HEK293 (cell line): ENCODE results near the gene UBALD1.

Experiments used
- CTCF ChIA-PET: fragments of 350-600 bp; formaldehyde crosslinking; extraction: SDS; loops from one replicate; lab custom pipeline; 2021; ENCODE audit warnings: antibody characterized with exemption; lab: Yijun Ruan, JAX
- POLR2A ChIA-PET: fragments of 300-600 bp; formaldehyde crosslinking; extraction: SDS; loops from one replicate; lab custom pipeline; 2020; ENCODE audit warnings: antibody characterized with exemption, inconsistent platforms; lab: Yijun Ruan, JAX
- H3K27ac ChIP-seq: fragments of 200-500 bp; sonication (Bioruptor generic); 2 replicates; pipeline ENCODE4 v1.5.1; 2014; ENCODE audit warnings: low read depth, low read length, control low read depth, inconsistent platforms; ENCODE audit errors: extremely low read depth
- H3K36me3 ChIP-seq, 2 experiments: fragments of 200-500 bp in 1 of 2; sonication (Bioruptor generic) in 1 of 2; 1 replicate in 1 of 2; 2 replicates in 1 of 2; pipeline ENCODE4 v1.5.1; 2014 to 2017; ENCODE audit warnings: inconsistent platforms in 2 of 2, low read length in 2 of 2; ENCODE audit not compliant: control insufficient read depth in 2 of 2, insufficient read depth in 1 of 2
- H3K4me1 ChIP-seq: fragments of 200-500 bp; sonication (Bioruptor generic); 2 replicates; pipeline ENCODE4 v1.5.1; 2014; ENCODE audit warnings: mild to moderate bottlenecking, low read length, inconsistent platforms; ENCODE audit not compliant: control insufficient read depth, insufficient read depth
- H3K4me3 ChIP-seq: 2 replicates; pipeline ENCODE4 v1.5.1; 2011; ENCODE audit warnings: low read depth, mild to moderate bottlenecking, control low read depth, low read length, moderate library complexity
- H3K9me3 ChIP-seq: fragments of 200-500 bp; sonication (Bioruptor generic); 2 replicates; pipeline ENCODE4 v1.5.1; 2014; ENCODE audit warnings: low read depth, low read length, inconsistent platforms; ENCODE audit not compliant: control insufficient read depth, insufficient read depth
- ZFHX2 ChIP-seq: fragments of 450-650 bp; formaldehyde crosslinking; conservative IDR thresholded peaks from 2 replicates; pipeline ENCODE4 v1.5.1; 2016; ENCODE audit warnings: missing biosample characterization, missing genetic modification characterization
- ZIC2 ChIP-seq: fragments of 450-650 bp; formaldehyde crosslinking; IDR thresholded peaks from 2 replicates; pipeline ENCODE4 v1.5.1; 2016; ENCODE audit warnings: missing biosample characterization, missing genetic modification characterization
- ZNF202 ChIP-seq: fragments of 450-650 bp; formaldehyde crosslinking; IDR thresholded peaks from 2 replicates; pipeline ENCODE4 v1.5.1; 2016; ENCODE audit warnings: missing biosample characterization, missing genetic modification characterization, borderline replicate concordance
- ZNF600 ChIP-seq: fragments of 450-650 bp; formaldehyde crosslinking; IDR thresholded peaks from 2 replicates; pipeline ENCODE4 v1.5.1; 2016; ENCODE audit warnings: missing biosample characterization, missing genetic modification characterization
- ZNF623 ChIP-seq: fragments of 450-650 bp; formaldehyde crosslinking; IDR thresholded peaks from 2 replicates; pipeline ENCODE4 v1.5.1; 2016; ENCODE audit warnings: missing biosample characterization, missing genetic modification characterization
- ZNF677 ChIP-seq: fragments of 450-650 bp; IDR thresholded peaks from 2 replicates; pipeline ENCODE4 v1.5.0; 2018; ENCODE audit warnings: missing biosample characterization, mild to moderate bottlenecking, missing genetic modification characterization, moderate library complexity
- ZNF830 ChIP-seq: fragments of 450-650 bp; IDR thresholded peaks from 2 replicates; pipeline ENCODE4 v1.5.0; 2018; ENCODE audit warnings: missing biosample characterization, missing genetic modification characterization, low read depth, mild to moderate bottlenecking, moderate library complexity
- TF ChIP-seq, protein P1 (sequence below): fragments of 450-650 bp; formaldehyde crosslinking; IDR thresholded peaks from 2 replicates; pipeline ENCODE4 v1.5.1; 2016; ENCODE audit warnings: missing biosample characterization, missing genetic modification characterization, low read depth
- TF ChIP-seq, protein P2 (sequence below): fragments of 450-650 bp; formaldehyde crosslinking; IDR thresholded peaks from 2 replicates; pipeline ENCODE4 v1.5.1; 2017; ENCODE audit warnings: missing biosample characterization, missing genetic modification characterization
- TF ChIP-seq, protein P3 (sequence below): fragments of 450-650 bp; formaldehyde crosslinking; IDR thresholded peaks from 2 replicates; pipeline ENCODE4 v1.5.1; 2016; ENCODE audit warnings: missing biosample characterization, missing genetic modification characterization
- TF ChIP-seq, protein P4 (sequence below): fragments of 450-650 bp; formaldehyde crosslinking; IDR thresholded peaks from 2 replicates; pipeline ENCODE4 v1.5.0; 2017; ENCODE audit warnings: missing biosample characterization, missing genetic modification characterization, borderline replicate concordance

UBALD1 gene

DNA sequence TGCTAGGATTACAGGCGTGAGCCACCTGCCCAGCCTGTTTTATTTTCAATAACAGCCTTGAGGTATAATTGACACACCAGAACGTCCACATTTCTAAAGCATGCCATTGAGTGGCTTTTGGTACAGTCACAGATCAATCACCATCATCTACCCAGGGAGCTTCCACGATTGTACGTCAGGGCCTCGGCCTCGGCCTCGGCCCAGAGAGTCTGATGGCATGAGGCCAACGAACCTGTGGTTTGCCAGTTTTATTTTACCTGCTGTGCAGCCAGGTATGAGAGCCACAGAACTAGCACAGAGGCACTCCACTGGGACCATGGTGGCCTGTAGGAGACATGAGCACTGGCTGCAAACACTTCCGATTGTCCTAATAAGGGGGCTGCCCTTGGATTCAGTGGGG, 8.3 kb downstream of the UBALD1 start (continued):
- TF ChIP-seq, protein P1, sequence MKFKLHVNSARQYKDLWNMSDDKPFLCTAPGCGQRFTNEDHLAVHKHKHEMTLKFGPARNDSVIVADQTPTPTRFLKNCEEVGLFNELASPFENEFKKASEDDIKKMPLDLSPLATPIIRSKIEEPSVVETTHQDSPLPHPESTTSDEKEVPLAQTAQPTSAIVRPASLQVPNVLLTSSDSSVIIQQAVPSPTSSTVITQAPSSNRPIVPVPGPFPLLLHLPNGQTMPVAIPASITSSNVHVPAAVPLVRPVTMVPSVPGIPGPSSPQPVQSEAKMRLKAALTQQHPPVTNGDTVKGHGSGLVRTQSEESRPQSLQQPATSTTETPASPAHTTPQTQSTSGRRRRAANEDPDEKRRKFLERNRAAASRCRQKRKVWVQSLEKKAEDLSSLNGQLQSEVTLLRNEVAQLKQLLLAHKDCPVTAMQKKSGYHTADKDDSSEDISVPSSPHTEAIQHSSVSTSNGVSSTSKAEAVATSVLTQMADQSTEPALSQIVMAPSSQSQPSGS (tag by site-specific recombination), result no peak
- TF ChIP-seq, all 188 proteins: peak for 0

DNA sequence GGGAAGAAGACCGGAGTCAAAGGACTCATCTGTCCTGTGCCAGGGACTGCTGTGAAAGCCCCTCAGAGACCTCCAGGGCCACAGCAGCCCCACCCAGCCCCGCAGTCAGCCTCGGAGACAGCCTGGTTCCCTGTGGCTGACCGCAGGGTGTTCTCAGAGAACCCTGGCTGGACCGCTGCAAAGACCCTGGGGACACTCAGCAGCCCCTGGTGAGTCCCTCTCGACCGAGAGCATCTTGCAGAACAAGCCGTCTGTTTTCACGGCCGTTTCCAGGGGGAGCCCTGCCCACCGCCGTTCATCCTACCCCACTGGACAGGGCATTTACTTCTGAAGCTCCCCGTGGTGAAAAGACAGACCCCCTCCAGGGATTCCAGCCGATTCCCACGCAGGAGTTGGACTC, 10.3 kb downstream of the UBALD1 start:
- CTCF ChIA-PET, result no interaction called here
- Histone ChIP-seq H3K27ac (no peak overlapping the region), H3K9me3 (no peaks in the 10 kb centered on the region), H3K36me3 (peaks cover 0 to 20% of the 10 kb centered on the region in 2 experiments; a peak in 1 of 3 replicates), H3K4me3 (no peak overlapping the region), H3K4me1 (no peaks in the 10 kb centered on the region)
- no peak for TF ChIP-seq ZNF677
- TF ChIP-seq ZIC2, result peak; percentile 57
- POLR2A ChIA-PET, result no interaction called here

DNA sequence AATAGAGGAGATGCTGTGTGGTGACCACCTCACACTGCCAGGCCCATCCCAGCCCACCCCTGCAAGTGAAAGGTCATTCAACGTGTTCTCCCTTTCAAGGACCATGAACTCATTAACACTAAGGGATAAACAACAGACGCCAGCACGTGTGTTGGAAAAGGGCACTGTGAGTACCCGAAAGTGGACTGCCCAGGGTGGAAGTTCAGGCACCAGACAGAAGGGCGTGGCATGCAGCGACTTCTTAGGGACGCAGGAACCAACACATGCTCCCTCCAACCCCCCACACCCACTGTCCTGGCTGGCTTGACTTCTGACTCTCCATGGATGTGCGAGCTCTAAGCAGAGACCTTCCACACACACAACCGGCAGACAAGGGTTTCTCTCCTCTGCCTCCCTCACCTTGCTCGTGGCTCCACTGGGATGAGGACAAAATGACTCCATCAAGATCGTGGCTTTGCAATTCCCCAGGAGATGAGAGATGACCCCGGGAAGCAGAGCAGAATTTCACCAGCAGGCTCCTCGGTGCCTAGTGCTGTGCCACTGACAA, 11.0 kb downstream of the UBALD1 start:
- ChIA-PET CTCF (interaction anchor here (0.6 to 1.2 kb wide), 2 partner anchors 20 to 1576 kb away, joined by 3 to 4 read pairs; partner anchors contain the start of gene MGRN1), POLR2A (no interaction called here)
- H3K9me3 ChIP-seq, result no peaks in the 10 kb centered on the region
- peak; percentile 58 for TF ChIP-seq ZNF600
- TF ChIP-seq, protein P2, sequence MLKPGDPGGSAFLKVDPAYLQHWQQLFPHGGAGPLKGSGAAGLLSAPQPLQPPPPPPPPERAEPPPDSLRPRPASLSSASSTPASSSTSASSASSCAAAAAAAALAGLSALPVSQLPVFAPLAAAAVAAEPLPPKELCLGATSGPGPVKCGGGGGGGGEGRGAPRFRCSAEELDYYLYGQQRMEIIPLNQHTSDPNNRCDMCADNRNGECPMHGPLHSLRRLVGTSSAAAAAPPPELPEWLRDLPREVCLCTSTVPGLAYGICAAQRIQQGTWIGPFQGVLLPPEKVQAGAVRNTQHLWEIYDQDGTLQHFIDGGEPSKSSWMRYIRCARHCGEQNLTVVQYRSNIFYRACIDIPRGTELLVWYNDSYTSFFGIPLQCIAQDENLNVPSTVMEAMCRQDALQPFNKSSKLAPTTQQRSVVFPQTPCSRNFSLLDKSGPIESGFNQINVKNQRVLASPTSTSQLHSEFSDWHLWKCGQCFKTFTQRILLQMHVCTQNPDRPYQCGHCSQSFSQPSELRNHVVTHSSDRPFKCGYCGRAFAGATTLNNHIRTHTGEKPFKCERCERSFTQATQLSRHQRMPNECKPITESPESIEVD (tag by site-specific recombination), result no peak
- H3K4me3 ChIP-seq, result no peak overlapping the region
- H3K4me1 ChIP-seq, result no peaks in the 10 kb centered on the region
- H3K36me3 ChIP-seq, result peaks cover 0 to 15% of the 10 kb centered on the region in 2 experiments; a peak in 1 of 3 replicates
- H3K27ac ChIP-seq, result no peak overlapping the region

DNA sequence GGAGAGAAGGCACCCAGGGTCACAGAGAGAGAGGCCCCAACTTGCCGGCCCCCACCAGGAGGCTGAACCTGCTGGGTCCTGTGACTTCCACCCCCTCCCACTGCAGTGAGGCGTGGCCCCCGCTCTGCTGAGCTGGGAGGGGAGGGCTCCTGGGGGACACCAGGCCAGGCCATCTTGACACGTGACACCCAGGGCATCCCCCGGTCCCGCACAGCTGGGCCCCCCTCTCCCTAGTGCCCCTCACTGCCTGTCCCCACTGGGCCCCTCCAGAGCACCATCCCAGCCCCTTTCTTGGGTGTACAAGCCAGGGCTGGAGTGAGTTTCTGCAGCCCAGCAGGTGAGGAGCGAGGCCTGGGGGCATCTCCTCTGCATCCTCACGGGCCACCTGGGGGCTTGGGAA, 12.4 kb downstream of the UBALD1 start:
- Histone ChIP-seq H3K4me1 (no peaks in the 10 kb centered on the region), H3K27ac (no peak overlapping the region), H3K36me3 (peaks cover 0 to under 1% of the 10 kb centered on the region in 2 experiments; a peak in 1 of 3 replicates), H3K4me3 (no peak overlapping the region), H3K9me3 (no peaks in the 10 kb centered on the region)
- no peak for TF ChIP-seq ZNF623 (tag by site-specific recombination)
- TF ChIP-seq ZNF202 (tag by site-specific recombination), result no peak
- TF ChIP-seq ZIC2, result peak; percentile 91
- peak; percentile 30; the same call in 1 of the 2 replicates for TF ChIP-seq ZFHX2 (tag by site-specific recombination)
- TF ChIP-seq, protein P3, sequence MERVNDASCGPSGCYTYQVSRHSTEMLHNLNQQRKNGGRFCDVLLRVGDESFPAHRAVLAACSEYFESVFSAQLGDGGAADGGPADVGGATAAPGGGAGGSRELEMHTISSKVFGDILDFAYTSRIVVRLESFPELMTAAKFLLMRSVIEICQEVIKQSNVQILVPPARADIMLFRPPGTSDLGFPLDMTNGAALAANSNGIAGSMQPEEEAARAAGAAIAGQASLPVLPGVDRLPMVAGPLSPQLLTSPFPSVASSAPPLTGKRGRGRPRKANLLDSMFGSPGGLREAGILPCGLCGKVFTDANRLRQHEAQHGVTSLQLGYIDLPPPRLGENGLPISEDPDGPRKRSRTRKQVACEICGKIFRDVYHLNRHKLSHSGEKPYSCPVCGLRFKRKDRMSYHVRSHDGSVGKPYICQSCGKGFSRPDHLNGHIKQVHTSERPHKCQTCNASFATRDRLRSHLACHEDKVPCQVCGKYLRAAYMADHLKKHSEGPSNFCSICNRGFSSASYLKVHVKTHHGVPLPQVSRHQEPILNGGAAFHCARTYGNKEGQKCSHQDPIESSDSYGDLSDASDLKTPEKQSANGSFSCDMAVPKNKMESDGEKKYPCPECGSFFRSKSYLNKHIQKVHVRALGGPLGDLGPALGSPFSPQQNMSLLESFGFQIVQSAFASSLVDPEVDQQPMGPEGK (tag by site-specific recombination), result 0 out of 2 replicates have a peak, but pooled peaks have one; percentile 31
- TF ChIP-seq, protein P4, sequence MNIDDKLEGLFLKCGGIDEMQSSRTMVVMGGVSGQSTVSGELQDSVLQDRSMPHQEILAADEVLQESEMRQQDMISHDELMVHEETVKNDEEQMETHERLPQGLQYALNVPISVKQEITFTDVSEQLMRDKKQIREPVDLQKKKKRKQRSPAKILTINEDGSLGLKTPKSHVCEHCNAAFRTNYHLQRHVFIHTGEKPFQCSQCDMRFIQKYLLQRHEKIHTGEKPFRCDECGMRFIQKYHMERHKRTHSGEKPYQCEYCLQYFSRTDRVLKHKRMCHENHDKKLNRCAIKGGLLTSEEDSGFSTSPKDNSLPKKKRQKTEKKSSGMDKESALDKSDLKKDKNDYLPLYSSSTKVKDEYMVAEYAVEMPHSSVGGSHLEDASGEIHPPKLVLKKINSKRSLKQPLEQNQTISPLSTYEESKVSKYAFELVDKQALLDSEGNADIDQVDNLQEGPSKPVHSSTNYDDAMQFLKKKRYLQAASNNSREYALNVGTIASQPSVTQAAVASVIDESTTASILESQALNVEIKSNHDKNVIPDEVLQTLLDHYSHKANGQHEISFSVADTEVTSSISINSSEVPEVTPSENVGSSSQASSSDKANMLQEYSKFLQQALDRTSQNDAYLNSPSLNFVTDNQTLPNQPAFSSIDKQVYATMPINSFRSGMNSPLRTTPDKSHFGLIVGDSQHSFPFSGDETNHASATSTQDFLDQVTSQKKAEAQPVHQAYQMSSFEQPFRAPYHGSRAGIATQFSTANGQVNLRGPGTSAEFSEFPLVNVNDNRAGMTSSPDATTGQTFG (tag by site-specific recombination), result no peak
- TF ChIP-seq ZNF830 (tag by site-specific recombination), result no peak
- ChIA-PET CTCF (interaction anchor here (1.2 kb wide), 2 partner anchors 17 to 22 kb away, joined by 4 read pairs; partner anchors contain the start of gene MGRN1), POLR2A (no interaction called here)
